22Rv1 (cell line): Measurements from ENCODE around the gene ERH.

ENCODE experiments used
- H3K27ac ChIP-seq: fragments of 450-650 bp; 2 replicates; pipeline ENCODE4 v1.5.1; 2017
- CTCF ChIP-seq: fragments of 450-650 bp; IDR thresholded peaks from 2 replicates; pipeline ENCODE4 v1.5.1; 2017; ENCODE audit warnings: mild to moderate bottlenecking
- ZFX ChIP-seq: fragments of 450-650 bp; IDR thresholded peaks from 2 replicates; pipeline ENCODE4 v1.6.1; 2017; ENCODE audit warnings: antibody characterized with exemption, borderline replicate concordance

ERH gene

GRCh38 chr14:69337984-69338383, 60.1 kb downstream of the ERH start:
- TF ChIP-seq ZFX (no peak), CTCF (no peak)

GRCh38 chr14:69335371-69335771, 62.7 kb downstream of the ERH start:
- TF ChIP-seq ZFX (no peak), CTCF (no peak)
- H3K27ac ChIP-seq, result no peak overlapping the region

More at GRCh38 chr14:69337984-69338383, 60.1 kb downstream of the ERH start:
- H3K27ac ChIP-seq, result no peak overlapping the region

GRCh38 chr14:69334576-69334975, 63.5 kb downstream of the ERH start:
- H3K27ac ChIP-seq, result no peak overlapping the region
- TF ChIP-seq ZFX (no peak), CTCF (no peak)

DNA sequence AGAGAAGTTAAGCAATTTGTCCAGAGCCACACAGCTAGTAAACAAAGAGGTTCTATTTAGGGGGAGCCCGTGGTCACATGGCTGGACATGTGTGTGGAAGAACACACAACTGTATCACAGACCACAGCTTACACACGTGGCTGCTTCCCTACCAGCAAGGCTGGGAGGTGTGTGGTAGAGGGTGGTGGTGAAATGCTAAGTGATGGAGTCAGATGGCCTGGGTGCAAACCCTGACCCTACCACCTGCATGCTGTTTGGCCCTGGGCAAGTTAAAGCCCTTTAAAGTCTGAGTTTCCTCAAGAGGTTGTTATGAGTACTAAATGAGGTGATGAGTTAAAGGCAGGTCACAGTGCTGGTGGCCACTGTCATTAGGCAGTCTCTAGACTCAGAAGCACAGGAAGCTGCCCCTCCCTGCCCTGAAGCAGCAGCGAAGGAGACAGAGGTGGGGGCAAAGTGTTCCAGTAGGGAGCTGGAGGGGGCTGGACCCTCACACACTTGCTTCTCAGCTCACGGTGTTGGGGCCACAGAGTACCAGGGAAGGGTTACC, 64.2 kb downstream of the ERH start:
- no peak overlapping the region for H3K27ac ChIP-seq
- TF ChIP-seq ZFX, result no peak
- no peak for TF ChIP-seq CTCF

DNA sequence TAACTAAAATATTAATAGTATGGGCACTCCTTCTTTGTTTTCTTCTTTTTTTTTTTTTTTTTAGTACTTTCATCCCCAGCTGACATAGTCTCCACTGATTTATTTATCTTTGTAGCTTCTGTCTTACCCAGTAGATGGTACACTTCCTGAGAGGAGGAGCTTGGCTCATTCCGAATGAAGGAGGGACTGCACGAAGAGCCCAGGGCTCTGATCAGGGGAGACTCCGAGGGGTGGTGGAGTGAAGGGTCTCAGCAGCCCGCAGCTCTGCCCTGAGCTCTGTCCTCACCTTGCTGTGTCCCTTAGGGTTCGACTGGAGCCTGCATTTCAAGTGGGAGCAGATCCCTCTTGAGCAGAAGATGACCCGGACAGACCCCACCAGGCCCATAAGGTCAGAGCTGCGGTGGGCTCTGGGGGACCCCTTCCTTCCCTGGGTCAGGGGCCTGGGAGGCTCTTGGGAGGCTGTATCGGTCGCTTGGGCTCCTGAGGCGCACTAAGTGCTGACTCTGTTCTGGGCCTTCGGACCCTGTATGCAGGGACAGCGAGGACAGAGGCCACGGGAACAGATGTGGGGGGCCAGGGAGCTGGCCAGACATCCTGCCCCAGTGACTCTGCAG, 65.2 kb downstream of the ERH start:
- H3K27ac ChIP-seq, result no peak overlapping the region
- TF ChIP-seq CTCF, result no peak
- TF ChIP-seq ZFX, result no peak

GRCh38 chr14:69331206-69331605, 66.9 kb downstream of the ERH start:
- TF ChIP-seq ZFX (no peak), CTCF (no peak)
- H3K27ac ChIP-seq, result no peak overlapping the region
